ENCODE results near the gene FNBP1.

DNA sequence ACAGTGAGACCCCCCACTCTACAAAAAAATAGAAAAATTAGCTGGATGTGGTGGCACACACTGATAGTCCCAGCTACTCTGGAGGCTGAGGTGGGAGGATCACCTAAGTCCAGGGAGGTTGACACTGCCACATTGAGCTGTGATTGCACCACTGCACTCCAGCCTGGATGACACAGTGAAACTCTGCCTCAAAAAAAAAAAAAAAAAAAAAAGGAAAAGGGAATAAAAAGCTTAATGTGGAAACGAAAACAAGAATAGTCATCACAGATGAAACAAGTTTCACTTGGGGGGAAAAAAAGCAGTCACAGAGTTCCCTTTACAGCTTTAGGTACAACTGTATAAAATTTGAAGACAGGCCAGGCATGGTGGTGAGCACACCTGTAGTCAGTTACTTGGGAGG, 84.2 kb downstream of the FNBP1 start:
- TF ChIP-seq, protein P1, sequence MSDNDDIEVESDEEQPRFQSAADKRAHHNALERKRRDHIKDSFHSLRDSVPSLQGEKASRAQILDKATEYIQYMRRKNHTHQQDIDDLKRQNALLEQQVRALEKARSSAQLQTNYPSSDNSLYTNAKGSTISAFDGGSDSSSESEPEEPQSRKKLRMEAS (CRISPR knock-in tag; IDR thresholded peaks at IDR 0.05) = no peak
- TF ChIP-seq, protein P2, sequence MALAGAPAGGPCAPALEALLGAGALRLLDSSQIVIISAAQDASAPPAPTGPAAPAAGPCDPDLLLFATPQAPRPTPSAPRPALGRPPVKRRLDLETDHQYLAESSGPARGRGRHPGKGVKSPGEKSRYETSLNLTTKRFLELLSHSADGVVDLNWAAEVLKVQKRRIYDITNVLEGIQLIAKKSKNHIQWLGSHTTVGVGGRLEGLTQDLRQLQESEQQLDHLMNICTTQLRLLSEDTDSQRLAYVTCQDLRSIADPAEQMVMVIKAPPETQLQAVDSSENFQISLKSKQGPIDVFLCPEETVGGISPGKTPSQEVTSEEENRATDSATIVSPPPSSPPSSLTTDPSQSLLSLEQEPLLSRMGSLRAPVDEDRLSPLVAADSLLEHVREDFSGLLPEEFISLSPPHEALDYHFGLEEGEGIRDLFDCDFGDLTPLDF (CRISPR knock-in tag; IDR thresholded peaks at IDR 0.05) = no peak
- TF ChIP-seq, protein P3, sequence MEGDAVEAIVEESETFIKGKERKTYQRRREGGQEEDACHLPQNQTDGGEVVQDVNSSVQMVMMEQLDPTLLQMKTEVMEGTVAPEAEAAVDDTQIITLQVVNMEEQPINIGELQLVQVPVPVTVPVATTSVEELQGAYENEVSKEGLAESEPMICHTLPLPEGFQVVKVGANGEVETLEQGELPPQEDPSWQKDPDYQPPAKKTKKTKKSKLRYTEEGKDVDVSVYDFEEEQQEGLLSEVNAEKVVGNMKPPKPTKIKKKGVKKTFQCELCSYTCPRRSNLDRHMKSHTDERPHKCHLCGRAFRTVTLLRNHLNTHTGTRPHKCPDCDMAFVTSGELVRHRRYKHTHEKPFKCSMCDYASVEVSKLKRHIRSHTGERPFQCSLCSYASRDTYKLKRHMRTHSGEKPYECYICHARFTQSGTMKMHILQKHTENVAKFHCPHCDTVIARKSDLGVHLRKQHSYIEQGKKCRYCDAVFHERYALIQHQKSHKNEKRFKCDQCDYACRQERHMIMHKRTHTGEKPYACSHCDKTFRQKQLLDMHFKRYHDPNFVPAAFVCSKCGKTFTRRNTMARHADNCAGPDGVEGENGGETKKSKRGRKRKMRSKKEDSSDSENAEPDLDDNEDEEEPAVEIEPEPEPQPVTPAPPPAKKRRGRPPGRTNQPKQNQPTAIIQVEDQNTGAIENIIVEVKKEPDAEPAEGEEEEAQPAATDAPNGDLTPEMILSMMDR (IDR thresholded peaks at IDR 0.05) = no peak
- TF ChIP-seq SP1 (CRISPR knock-in tag; conservative IDR thresholded peaks at IDR 0.05) (no peak), EMX1 (CRISPR knock-in tag; IDR thresholded peaks at IDR 0.05) (no peak)
- TF ChIP-seq, protein P4, sequence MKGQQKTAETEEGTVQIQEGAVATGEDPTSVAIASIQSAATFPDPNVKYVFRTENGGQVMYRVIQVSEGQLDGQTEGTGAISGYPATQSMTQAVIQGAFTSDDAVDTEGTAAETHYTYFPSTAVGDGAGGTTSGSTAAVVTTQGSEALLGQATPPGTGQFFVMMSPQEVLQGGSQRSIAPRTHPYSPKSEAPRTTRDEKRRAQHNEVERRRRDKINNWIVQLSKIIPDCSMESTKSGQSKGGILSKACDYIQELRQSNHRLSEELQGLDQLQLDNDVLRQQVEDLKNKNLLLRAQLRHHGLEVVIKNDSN (CRISPR knock-in tag; IDR thresholded peaks at IDR 0.05) = no peak
